Stomach smooth muscle (tissue), 2 donors: ENCODE data around the gene KIF5A.
"Not testable (repeated sequence)": the region's sequence is repeated elsewhere in the genome, so short reads cannot be mapped to it uniquely, and the experiment has no call there.

Experiments used
- H3K27ac ChIP-seq: one replicate; pipeline ENCODE4 v1.7.0; 2013; ENCODE audit warnings: mild to moderate bottlenecking, low read length, inconsistent platforms
- H3K27me3 ChIP-seq, 2 donors: one replicate each; pipeline ENCODE4 v1.7.0; 2013; ENCODE audit warnings: low read length in 2 of 2; ENCODE audit not compliant: insufficient read depth in 2 of 2, control insufficient read depth in 1 of 2
- H3K36me3 ChIP-seq, 2 donors: one replicate each; pipeline ENCODE4 v1.7.0; 2013; ENCODE audit warnings: low read length in 2 of 2; ENCODE audit not compliant: control insufficient read depth in 2 of 2, insufficient read depth in 2 of 2
- H3K4me1 ChIP-seq: one replicate; pipeline ENCODE4 v1.7.0; 2013; ENCODE audit warnings: low read length; ENCODE audit not compliant: control insufficient read depth, insufficient read depth
- H3K4me3 ChIP-seq, 2 donors: one replicate each; pipeline ENCODE4 v1.7.0; 2013; ENCODE audit warnings: low read length in 2 of 2
- H3K9ac ChIP-seq, 2 donors: one replicate each; pipeline ENCODE4 v1.7.0; 2013; ENCODE audit warnings: low read length in 2 of 2, mild to moderate bottlenecking in 1 of 2
- H3K9me3 ChIP-seq, 2 donors: one replicate each; pipeline ENCODE4 v1.7.0; 2013; ENCODE audit warnings: low read length in 2 of 2; ENCODE audit not compliant: control insufficient read depth in 2 of 2
- donor health status: healthy.
- donor health status: Pancreatic carcinoma.

Gene KIF5A

DNA sequence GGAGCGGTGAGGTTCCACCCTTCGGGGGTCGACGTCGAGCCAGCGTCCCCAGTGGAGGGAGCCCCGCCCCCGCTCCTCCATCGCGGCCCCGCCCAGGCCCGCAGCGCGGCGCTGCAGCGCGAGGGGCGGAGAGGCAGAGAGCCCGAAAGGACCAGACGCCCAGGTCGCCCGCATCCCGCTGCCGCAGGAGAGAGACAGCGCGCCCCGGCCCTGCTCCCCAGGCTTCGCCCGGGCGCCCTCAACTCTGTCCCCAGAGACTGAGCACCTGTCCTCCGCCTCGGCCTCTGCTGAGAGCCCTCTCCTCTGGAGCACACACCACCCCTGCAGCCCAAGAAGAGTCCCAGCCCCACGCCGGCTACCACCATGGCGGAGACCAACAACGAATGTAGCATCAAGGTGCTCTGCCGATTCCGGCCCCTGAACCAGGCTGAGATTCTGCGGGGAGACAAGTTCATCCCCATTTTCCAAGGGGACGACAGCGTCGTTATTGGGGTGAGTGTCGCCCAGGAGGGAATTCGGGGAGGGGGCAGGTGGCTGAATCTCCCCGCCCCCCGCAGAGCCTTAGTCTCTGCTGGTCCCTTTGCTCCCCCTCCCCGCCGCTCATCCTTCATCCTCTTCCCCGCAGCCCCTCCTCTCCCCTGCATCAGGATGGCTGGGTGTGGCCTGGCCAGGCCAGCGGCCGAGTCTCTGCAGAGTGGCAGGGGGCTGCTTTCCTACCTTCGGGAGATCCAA lies at the start of gene KIF5A:
Gene KIF5A, plus strand, starts transcription at position 136 of the 732 bp plus-strand sequence. Its CDS starts 228 bp downstream, at position 364.
- Histone ChIP-seq H3K4me1 (peaks cover 18% of the 10 kb centered on the region), H3K4me3 (peak within 1 kb of the TSS; percentile 58 to 69), H3K27me3 (peaks cover 30 to 34% of the 10 kb centered on the region in 2 donors), H3K9me3 (no peaks in the 10 kb centered on the region), H3K36me3 (no peaks in the 10 kb centered on the region), H3K9ac (peak within 1 kb of the TSS in 1 of 2 donors; percentile 5), H3K27ac (no peak within 1 kb of the TSS)

DNA sequence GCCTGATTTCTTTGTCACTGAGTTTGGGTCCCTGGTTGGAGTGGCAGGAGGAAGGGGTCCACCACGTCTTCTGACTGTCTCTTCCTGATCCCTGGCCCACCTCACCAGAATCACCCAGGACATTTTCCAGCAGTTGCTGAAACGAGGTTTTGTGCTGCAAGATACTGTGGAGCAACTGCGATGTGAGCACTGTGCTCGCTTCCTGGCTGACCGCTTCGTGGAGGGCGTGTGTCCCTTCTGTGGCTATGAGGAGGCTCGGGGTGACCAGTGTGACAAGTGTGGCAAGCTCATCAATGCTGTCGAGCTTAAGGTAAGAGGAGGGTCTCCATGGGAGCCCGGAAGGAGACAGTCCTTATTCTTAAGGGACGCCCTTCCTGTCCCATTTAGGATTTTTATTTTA lies 49.6 kb upstream of the KIF5A start:
- Histone ChIP-seq H3K27ac (no peak overlapping the region), H3K27me3 (no peaks in the 10 kb centered on the region), H3K4me1 (no peaks in the 10 kb centered on the region), H3K36me3 (peaks cover 44 to 47% of the 10 kb centered on the region in 2 donors), H3K9me3 (no peaks in the 10 kb centered on the region), H3K9ac (no peak overlapping the region), H3K4me3 (no peak overlapping the region)

DNA sequence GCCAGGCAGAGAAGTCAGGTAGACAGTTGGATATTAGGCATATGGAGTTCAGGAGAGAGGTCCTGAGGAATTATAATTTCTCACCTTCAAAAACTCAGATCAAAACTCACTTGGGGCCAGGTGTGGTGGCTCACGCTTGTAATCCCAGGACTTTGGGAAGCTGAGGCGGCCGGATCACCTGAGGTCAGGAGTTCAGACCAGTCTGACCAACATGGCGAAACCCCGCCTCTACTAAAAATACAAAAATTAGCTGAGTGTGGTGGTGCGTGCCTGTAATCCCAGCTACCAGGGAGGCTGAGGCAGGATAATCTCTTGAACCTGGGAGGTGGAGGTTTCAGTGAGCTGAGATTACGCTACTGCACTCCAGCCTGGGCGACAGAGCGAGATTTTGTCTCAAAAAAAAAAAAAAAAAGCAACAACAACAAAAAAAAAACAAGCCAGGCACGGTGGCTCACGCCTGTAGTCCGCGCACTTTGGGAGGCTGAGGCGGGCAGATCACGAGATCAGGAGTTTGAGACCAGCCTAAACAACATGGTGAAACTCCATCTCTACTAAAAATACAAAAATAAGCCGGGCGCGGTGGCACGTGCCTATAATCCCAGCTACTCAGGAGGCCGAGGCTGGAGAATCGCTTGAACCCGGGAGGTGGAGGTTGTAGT lies 47.4 kb upstream of the KIF5A start:
- not testable (repeated sequence) for H3K9me3 ChIP-seq, H3K9ac ChIP-seq, H3K4me1 ChIP-seq, H3K27ac ChIP-seq, H3K27me3 ChIP-seq, H3K4me3 ChIP-seq
- peaks cover 46 to 55% of the 10 kb centered on the region in 2 donors for H3K36me3 ChIP-seq

DNA sequence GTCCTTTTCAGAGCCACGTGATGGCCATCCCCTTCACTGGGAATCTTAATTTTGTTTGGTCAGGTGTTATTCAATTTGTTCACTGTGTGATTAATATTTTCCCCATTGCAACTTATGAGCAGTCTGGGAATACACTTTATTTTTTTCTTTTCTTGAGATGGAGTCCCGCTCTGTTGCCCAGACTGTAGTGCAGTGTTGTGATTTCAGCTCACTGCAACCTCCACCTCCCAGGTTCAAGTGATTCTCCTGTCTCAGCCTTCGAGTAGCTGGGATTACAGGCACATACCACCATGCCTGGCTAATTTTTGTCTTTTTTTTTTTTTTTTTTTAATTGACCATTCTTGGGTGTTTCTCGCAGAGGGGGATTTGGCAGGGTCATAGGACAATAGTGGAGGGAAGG lies 43.3 kb upstream of the KIF5A start:
- H3K9ac ChIP-seq, H3K9me3 ChIP-seq, H3K27me3 ChIP-seq, H3K4me1 ChIP-seq, H3K27ac ChIP-seq, H3K4me3 ChIP-seq: not testable (repeated sequence)
- H3K36me3 ChIP-seq = peaks cover 22 to 34% of the 10 kb centered on the region in 2 donors

DNA sequence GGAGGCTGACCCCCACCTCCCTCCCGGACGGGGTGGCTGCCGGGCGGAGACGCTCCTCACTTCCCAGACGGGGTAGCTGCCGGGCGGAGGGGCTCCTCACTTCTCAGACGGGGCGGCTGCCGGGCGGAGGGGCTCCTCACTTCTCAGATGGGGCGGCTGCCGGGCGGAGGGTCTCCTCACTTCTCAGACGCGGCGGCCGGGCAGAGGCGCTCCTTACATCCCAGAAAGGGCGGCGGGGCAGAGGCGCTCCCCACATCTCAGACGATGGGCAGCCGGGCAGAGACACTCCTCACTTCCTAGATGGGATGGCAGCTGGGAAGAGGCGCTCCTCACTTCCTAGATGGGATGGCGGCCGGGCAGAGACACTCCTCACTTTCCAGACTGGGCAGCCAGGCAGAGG lies 42.0 kb upstream of the KIF5A start:
- H3K27me3 ChIP-seq, H3K4me1 ChIP-seq, H3K9me3 ChIP-seq, H3K4me3 ChIP-seq, H3K9ac ChIP-seq, H3K27ac ChIP-seq: not testable (repeated sequence)
- peaks cover 28 to 43% of the 10 kb centered on the region in 2 donors for H3K36me3 ChIP-seq

DNA sequence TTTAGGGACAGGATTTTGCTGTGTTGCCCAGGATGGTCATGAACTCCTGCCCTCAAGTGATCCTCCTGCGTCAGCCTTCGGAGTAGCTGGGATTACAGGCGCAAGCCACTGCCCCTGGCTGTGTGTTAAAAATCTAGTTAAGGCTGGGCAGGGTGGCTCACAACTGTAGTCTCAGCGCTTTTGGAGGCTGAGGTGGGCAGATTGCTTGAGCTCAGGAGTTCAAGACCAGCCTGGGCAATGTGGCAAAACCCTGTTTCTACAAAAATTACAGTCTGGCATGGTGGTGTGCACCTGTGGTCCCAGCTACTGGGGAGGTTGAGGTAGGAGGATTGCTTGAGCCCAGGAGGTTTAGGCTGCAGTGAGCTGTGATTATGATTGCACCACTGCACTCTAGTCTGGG lies 38.7 kb upstream of the KIF5A start:
- Histone ChIP-seq H3K27ac (no peak overlapping the region), H3K36me3 (peaks cover 40 to 49% of the 10 kb centered on the region in 2 donors)

DNA sequence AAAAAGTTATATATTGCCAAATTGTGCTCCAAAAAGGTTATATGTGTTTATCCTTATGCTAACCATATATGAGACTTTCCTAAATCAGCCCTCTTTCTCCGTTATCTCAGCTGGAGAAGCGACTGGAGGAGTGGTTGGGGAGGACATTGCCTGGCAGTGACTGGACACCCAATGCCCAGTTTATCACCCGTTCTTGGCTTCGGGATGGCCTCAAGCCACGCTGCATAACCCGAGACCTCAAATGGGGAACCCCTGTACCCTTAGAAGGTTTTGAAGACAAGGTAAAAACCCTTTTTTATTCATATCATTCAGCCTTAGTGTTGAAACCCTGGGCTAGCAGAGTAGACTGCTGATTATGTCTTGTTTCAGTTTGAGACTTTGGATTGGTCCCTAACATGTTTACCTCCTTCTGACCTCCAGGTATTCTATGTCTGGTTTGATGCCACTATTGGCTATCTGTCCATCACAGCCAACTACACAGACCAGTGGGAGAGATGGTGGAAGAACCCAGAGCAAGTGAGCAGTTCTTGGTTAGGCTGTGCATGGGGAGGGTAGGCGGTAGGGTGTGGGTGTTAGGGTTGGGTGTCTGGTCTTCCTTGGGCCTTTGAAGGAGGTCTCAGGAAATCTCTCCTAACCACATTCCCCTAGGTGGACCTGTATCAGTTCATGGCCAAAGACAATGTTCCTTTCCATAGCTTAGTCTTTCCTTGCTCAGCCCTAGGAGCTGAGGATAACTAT lies 38.1 kb upstream of the KIF5A start:
- Histone ChIP-seq H3K9me3 (no peaks in the 10 kb centered on the region), H3K4me3 (no peak overlapping the region), H3K27me3 (no peaks in the 10 kb centered on the region), H3K27ac (no peak overlapping the region), H3K9ac (no peak overlapping the region), H3K4me1 (no peaks in the 10 kb centered on the region), H3K36me3 (peaks cover 43 to 50% of the 10 kb centered on the region in 2 donors)

More for the DNA sequence above, 38.7 kb upstream of the KIF5A start:
- Histone ChIP-seq H3K9ac (no peak overlapping the region), H3K27me3 (no peaks in the 10 kb centered on the region), H3K4me3 (no peak overlapping the region), H3K9me3 (no peaks in the 10 kb centered on the region), H3K4me1 (no peaks in the 10 kb centered on the region)

DNA sequence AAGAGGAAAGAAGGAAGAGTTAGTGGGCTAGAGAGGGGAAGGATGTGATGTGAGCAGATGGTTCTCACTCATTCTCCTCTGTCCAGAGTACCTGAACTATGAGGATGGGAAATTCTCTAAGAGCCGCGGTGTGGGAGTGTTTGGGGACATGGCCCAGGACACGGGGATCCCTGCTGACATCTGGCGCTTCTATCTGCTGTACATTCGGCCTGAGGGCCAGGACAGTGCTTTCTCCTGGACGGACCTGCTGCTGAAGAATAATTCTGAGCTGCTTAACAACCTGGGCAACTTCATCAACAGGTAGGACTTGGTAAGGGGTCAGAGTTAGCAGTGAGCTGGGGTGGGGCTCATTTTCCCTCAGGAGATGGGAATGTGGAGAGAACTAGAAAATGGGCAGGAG lies 37.2 kb upstream of the KIF5A start:
- Histone ChIP-seq H3K9ac (no peak overlapping the region), H3K36me3 (peaks cover 48 to 56% of the 10 kb centered on the region in 2 donors), H3K27ac (no peak overlapping the region), H3K27me3 (no peaks in the 10 kb centered on the region), H3K4me1 (peaks cover 8% of the 10 kb centered on the region), H3K9me3 (no peaks in the 10 kb centered on the region), H3K4me3 (no peak overlapping the region)

DNA sequence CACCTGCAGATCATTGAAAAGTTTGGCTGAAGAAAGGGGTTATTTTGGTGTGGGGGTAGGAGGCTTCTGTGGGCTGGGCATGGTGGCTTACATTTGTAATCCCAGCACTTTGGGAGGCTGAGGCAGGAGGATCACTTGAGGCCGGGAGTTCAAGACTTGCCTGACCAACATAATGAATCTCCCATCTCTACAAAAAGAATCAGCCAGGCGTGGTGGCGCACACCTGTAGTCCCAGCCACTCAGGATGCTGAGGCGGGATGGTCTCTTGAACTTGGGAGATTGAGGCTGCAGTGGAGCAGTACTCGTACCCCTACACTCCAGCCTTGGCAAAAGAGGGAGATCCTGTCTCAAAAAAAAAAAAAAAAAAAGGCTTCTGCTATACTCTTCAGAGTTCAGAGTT lies 36.6 kb upstream of the KIF5A start:
- Histone ChIP-seq H3K27ac (no peak overlapping the region), H3K36me3 (peaks cover 48 to 56% of the 10 kb centered on the region in 2 donors), H3K27me3 (no peaks in the 10 kb centered on the region), H3K4me1 (peaks cover 14% of the 10 kb centered on the region), H3K4me3 (no peak overlapping the region), H3K9ac (no peak overlapping the region), H3K9me3 (no peaks in the 10 kb centered on the region)

DNA sequence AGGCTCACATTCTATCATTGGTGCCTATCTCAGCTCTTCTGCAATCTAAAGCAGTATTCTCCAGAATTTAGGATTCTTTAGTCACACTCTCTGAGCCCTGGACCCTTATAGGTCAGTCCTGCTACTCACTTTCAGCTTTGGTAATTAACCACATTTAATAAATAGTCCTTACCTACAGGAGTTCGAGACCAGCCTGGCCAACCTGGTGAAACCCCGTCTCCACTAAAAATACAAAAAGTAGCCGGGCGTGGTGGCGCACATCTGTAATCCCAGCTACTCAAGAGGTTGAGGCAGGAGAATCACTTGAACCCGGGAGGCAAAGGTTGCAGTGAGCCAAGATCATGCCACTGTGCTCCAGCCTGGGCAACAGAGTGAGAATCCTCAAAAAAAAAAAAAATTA lies 36.2 kb upstream of the KIF5A start:
- Histone ChIP-seq H3K4me1 (peaks cover 18% of the 10 kb centered on the region), H3K36me3 (peaks cover 48 to 56% of the 10 kb centered on the region in 2 donors)
- H3K9me3 ChIP-seq, H3K27ac ChIP-seq, H3K4me3 ChIP-seq, H3K9ac ChIP-seq, H3K27me3 ChIP-seq: not testable (repeated sequence)
